CD14-positive monocyte (primary cell): Measurements from ENCODE around the gene RAE1. TPM values are rescaled to one million over a fixed set of nuclear protein-coding genes. Genes with fewer than 3 reads are reported as not detected.

Experiments
- DNase-seq, 3 donors: peaks; one replicate each; pipeline ENCODE4 v3.0.0-alpha.2; 2011 to 2022
- H2AFZ ChIP-seq: 2 replicates; pipeline ENCODE4 v1.6.0; 2012; ENCODE audit warnings: mild to moderate bottlenecking, low read depth, low read length, inconsistent platforms; ENCODE audit not compliant: insufficient read depth, poor library complexity, severe bottlenecking
- H3K27ac ChIP-seq, 2 donors: 1 replicate in 1 of 2; 2 replicates in 1 of 2; pipeline ENCODE4 v1.5.1; 2012 to 2013; ENCODE audit warnings: low read length in 2 of 2, control low read depth in 1 of 2, inconsistent platforms in 1 of 2, low read depth in 1 of 2, mild to moderate bottlenecking in 1 of 2
- H3K27me3 ChIP-seq, 2 donors: one replicate each; pipeline versions ENCODE4 v1.6.0 to v1.6.1; 2011 to 2013; ENCODE audit warnings: low read length in 2 of 2; ENCODE audit not compliant: control insufficient read depth in 2 of 2, insufficient read depth in 2 of 2
- H3K36me3 ChIP-seq, 2 donors: replicated peaks in 1 of 2; 1 replicate in 1 of 2; 2 replicates in 1 of 2; pipeline versions ENCODE4 v1.5.1 to v1.6.1; 2012 to 2013; ENCODE audit warnings: low read length in 2 of 2, control low read depth in 1 of 2, inconsistent platforms in 1 of 2, mild to moderate bottlenecking in 1 of 2; ENCODE audit not compliant: insufficient read depth in 2 of 2, control insufficient read depth in 1 of 2
- H3K4me1 ChIP-seq, 2 donors: 1 replicate in 1 of 2; 2 replicates in 1 of 2; pipeline versions ENCODE4 v1.5.1 to v1.6.1; 2012 to 2013; ENCODE audit warnings: low read length in 2 of 2, control low read depth in 1 of 2, inconsistent platforms in 1 of 2, mild to moderate bottlenecking in 1 of 2, moderate library complexity in 1 of 2; ENCODE audit not compliant: insufficient read depth in 2 of 2, control insufficient read depth in 1 of 2
- H3K4me2 ChIP-seq: replicated peaks from 2 replicates; pipeline ENCODE3; 2012; ENCODE audit warnings: low read length, moderate library complexity, mild to moderate bottlenecking; ENCODE audit not compliant: poor library complexity, severe bottlenecking; ENCODE audit errors: extremely low read depth
- H3K4me3 ChIP-seq, 3 experiments: fragments of 200-600 bp in 1 of 3; sonication (generic) in 1 of 3; replicated peaks in 1 of 3; 1 replicate in 2 of 3; 2 replicates in 1 of 3; pipeline ENCODE4 v1.5.1; 2011 to 2013; ENCODE audit warnings: low read length in 3 of 3, mild to moderate bottlenecking in 3 of 3, control low read depth in 2 of 3, low read depth in 2 of 3, inconsistent platforms in 1 of 3, moderate library complexity in 1 of 3
- H3K79me2 ChIP-seq: 2 replicates; pipeline ENCODE4 v1.6.0; 2012; ENCODE audit warnings: mild to moderate bottlenecking, control low read depth, inconsistent platforms, low read length, moderate library complexity; ENCODE audit not compliant: insufficient read depth
- H3K9ac ChIP-seq: 2 replicates; pipeline ENCODE4 v1.6.0; 2017; ENCODE audit warnings: low read length, mild to moderate bottlenecking; ENCODE audit not compliant: insufficient read depth, poor library complexity, severe bottlenecking
- H3K9me3 ChIP-seq, 2 donors: replicated peaks in 1 of 2; 1 replicate in 1 of 2; 2 replicates in 1 of 2; pipeline versions ENCODE4 v1.5.1 to v1.6.1; 2012 to 2013; ENCODE audit warnings: low read length in 2 of 2, control low read depth in 1 of 2; ENCODE audit not compliant: control insufficient read depth in 1 of 2, insufficient read depth in 1 of 2
- H4K20me1 ChIP-seq: 2 replicates; pipeline ENCODE4 v1.6.0; 2012; ENCODE audit warnings: mild to moderate bottlenecking, low read length, control low read depth, moderate library complexity; ENCODE audit not compliant: insufficient read depth
- H3K27ac Mint-ChIP-seq, 7 donors: one replicate each; pipeline ENCODE4 v1.8.0; 2020; ENCODE audit warnings: mild to moderate bottlenecking in 7 of 7, mixed read lengths in 7 of 7, moderate library complexity in 6 of 7, inconsistent platforms in 2 of 7
- H3K27me3 Mint-ChIP-seq, 3 donors: one replicate each; pipeline ENCODE4 v1.8.0; 2021 to 2022; ENCODE audit warnings: low read depth in 3 of 3, mild to moderate bottlenecking in 3 of 3, mixed read lengths in 3 of 3, moderate library complexity in 3 of 3, inconsistent platforms in 1 of 3
- H3K36me3 Mint-ChIP-seq, 2 donors: one replicate each; pipeline ENCODE4 v1.8.0; 2020; ENCODE audit warnings: mixed read lengths in 2 of 2, inconsistent platforms in 1 of 2, mild to moderate bottlenecking in 1 of 2
- H3K4me1 Mint-ChIP-seq: one replicate; pipeline ENCODE4 v1.8.0; 2020; ENCODE audit warnings: mild to moderate bottlenecking, mixed read lengths
- H3K4me3 Mint-ChIP-seq, 2 donors: one replicate each; pipeline ENCODE4 v1.8.0; 2020; ENCODE audit warnings: mild to moderate bottlenecking in 2 of 2, mixed read lengths in 2 of 2, moderate library complexity in 1 of 2
- H3K9me3 Mint-ChIP-seq, 7 donors: one replicate each; pipeline ENCODE4 v1.8.0; 2020 to 2022; ENCODE audit warnings: mixed read lengths in 7 of 7, mild to moderate bottlenecking in 6 of 7, moderate library complexity in 6 of 7, inconsistent platforms in 2 of 7
- CTCF ChIP-seq: fragments of 200-600 bp; IDR thresholded peaks from one replicate; pipeline ENCODE4 v1.8.0; 2022; ENCODE audit warnings: antibody characterized with exemption, mild to moderate bottlenecking
- WGBS: methylation state at CpG from one replicate; pipeline ENCODE4 v1.1.5; 2013; ENCODE audit warnings: missing lambda C conversion rate; ENCODE audit not compliant: insufficient coverage; 5-methylcytosine and 5-hydroxymethylcytosine counted together
- intact Hi-C, 2 donors: fragments of 100-400 bp; cut with micrococcal nuclease; formaldehyde crosslinking; loops; one replicate each; pipeline versions ENCODE4 v1.15.0 to v1.15.1; 2023
- polyA plus RNA-seq, 3 donors: library from polyadenylated mRNA; depleted of rRNA in 1 of 3; unstranded in 2 of 3; stranded (reverse) in 1 of 3; fragments of 300-500 nt in 2 of 3; fragments of >200 nt in 1 of 3; fragmentation: Illumina TruSeq in 2 of 3; gene quantifications; 1 replicate in 2 of 3; 2 replicates in 1 of 3; pipeline ENCODE4 v1.2.3, GENCODE V29; 2012 to 2021

Gene RAE1
- polyA plus RNA-seq, 3 donors: 15.8 to 27.5 (median 21.7) TPM

- intact Hi-C loops: loop anchor here in 1 of 2 donors (10.0 kb wide), 1 partner anchor 76 kb away; no protein-coding TSS in a partner anchor
- Histone ChIP-seq H3K27ac (peak overlapping the region; percentile 8 to 58), H3K9ac (peak overlapping the region; percentile 26), H3K4me3 (peak overlapping the region in 1 of 3 experiments; percentile 23), H2AFZ (no peak overlapping the region), H3K9me3 (no peaks in the 10 kb centered on the region), H3K79me2 (peaks cover 91% of the 10 kb centered on the region), H3K27me3 (no peaks in the 10 kb centered on the region), H4K20me1 (peaks cover 99% of the 10 kb centered on the region), H3K4me2 (peak overlapping the region; percentile 24), H3K36me3 (peaks cover 84 to 92% of the 10 kb centered on the region in 2 donors), H3K4me1 (peaks cover 51 to 73% of the 10 kb centered on the region in 2 donors)
- H3K4me3 Mint-ChIP-seq: peak overlapping the region; percentile 70 to 73
- peaks cover 78% of the 10 kb centered on the region for H3K4me1 Mint-ChIP-seq
- H3K9me3 Mint-ChIP-seq: peaks cover 0 to 3% (median 0%) of the 10 kb centered on the region in 7 donors
- WGBS: 5% methylated on average over 27 of the region's 27 CpGs
- peaks cover 90 to 96% of the 10 kb centered on the region in 2 donors for H3K36me3 Mint-ChIP-seq
- peaks cover 2 to 8% (median 6%) of the 10 kb centered on the region in 3 donors for H3K27me3 Mint-ChIP-seq
- TF ChIP-seq CTCF: no peak
- peak; percentile 11 to 63 (median 59) for DNase-seq
- H3K27ac Mint-ChIP-seq: peak overlapping the region in 4 of 7 donors; percentile 43 to 93 (median 61)
These were observed 47.3 kb downstream of the RAE1 start for GRCh38 chr20:57398231-57398821.

- WGBS: 90% methylated on average over 11 of the region's 13 CpGs
- Histone ChIP-seq H3K27me3 (no peaks in the 10 kb centered on the region), H3K4me2 (peak overlapping the region; percentile 24), H3K9ac (peak overlapping the region; percentile 26), H4K20me1 (peaks cover 99% of the 10 kb centered on the region), H3K9me3 (no peaks in the 10 kb centered on the region), H3K79me2 (peaks cover 87% of the 10 kb centered on the region), H3K4me1 (peaks cover 44 to 66% of the 10 kb centered on the region in 2 donors), H3K27ac (peak overlapping the region in 1 of 2 donors; percentile 45), H3K4me3 (no peak overlapping the region), H3K36me3 (peaks cover 82 to 92% of the 10 kb centered on the region in 2 donors), H2AFZ (no peak overlapping the region)
- Mint-ChIP-seq H3K4me1 (peaks cover 72% of the 10 kb centered on the region), H3K27ac (peak overlapping the region in 6 of 7 donors; percentile 15 to 84 (median 58)), H3K9me3 (peaks cover 0 to 3% (median 0%) of the 10 kb centered on the region in 7 donors), H3K27me3 (peaks cover 2 to 6% (median 6%) of the 10 kb centered on the region in 3 donors), H3K4me3 (peak overlapping the region; percentile 26 to 41), H3K36me3 (peaks cover 90 to 96% of the 10 kb centered on the region in 2 donors)
- no peak for TF ChIP-seq CTCF
- DNase-seq: no peak
- intact Hi-C loops: loop anchor here in 1 of 2 donors (10.0 kb wide), 1 partner anchor 76 kb away; no protein-coding TSS in a partner anchor
These were observed 48.0 kb downstream of the RAE1 start for GRCh38 chr20:57398901-57399535.
